Progenitor cell of endocrine pancreas (in vitro differentiated cells): ENCODE results near the gene PRPF40B. TPM values are rescaled to one million over a fixed set of nuclear protein-coding genes. Genes with fewer than 3 reads are reported as not detected.

Experiments
- DNase-seq: peaks from one replicate; pipeline ENCODE4 v3.0.0; 2021; ENCODE audit warnings: low spot score; ENCODE audit not compliant: unreplicated experiment
- H3K27ac Mint-ChIP-seq: 2 replicates; pipeline ENCODE4 v1.8.0; 2021; ENCODE audit warnings: mild to moderate bottlenecking, moderate library complexity, mixed read lengths
- H3K27me3 Mint-ChIP-seq: 2 replicates; pipeline ENCODE4 v1.8.0; 2021; ENCODE audit warnings: mixed read lengths
- H3K36me3 Mint-ChIP-seq: 2 replicates; pipeline ENCODE4 v1.8.0; 2022; ENCODE audit warnings: mixed read lengths; ENCODE audit not compliant: insufficient read depth
- H3K4me1 Mint-ChIP-seq: 2 replicates; pipeline ENCODE4 v1.8.0; 2021; ENCODE audit warnings: low read depth, mixed read lengths
- H3K4me3 Mint-ChIP-seq: 2 replicates; pipeline ENCODE4 v1.8.0; 2021; ENCODE audit warnings: low read depth, mild to moderate bottlenecking, moderate library complexity, mixed read lengths
- H3K9me3 Mint-ChIP-seq: 2 replicates; pipeline ENCODE4 v1.8.0; 2021; ENCODE audit warnings: low read depth, mixed read lengths
- CTCF ChIP-seq: fragments of 200-600 bp; sonication (generic); IDR thresholded peaks from one replicate; pipeline ENCODE4 v1.5.0; 2021; ENCODE audit warnings: antibody characterized with exemption, mild to moderate bottlenecking; ENCODE audit not compliant: unreplicated experiment
- total RNA-seq: library from RNA; stranded (reverse); gene quantifications from 2 replicates; pipeline ENCODE4 v1.2.1, GENCODE V29; 2021

PRPF40B gene
- total RNA-seq, 1 donor from 2014 or later: 63.4 TPM

GRCh38 chr12:49669796-49670195 lies 46.4 kb downstream of the PRPF40B start:
- Mint-ChIP-seq H3K9me3 (no peaks in the 10 kb centered on the region), H3K4me1 (peaks cover 21% of the 10 kb centered on the region), H3K27me3 (no peaks in the 10 kb centered on the region), H3K27ac (no peak overlapping the region), H3K36me3 (no peaks in the 10 kb centered on the region), H3K4me3 (no peak overlapping the region)
- no peak for TF ChIP-seq CTCF
- no peak for DNase-seq

GRCh38 chr12:49671031-49671765 lies 47.8 kb downstream of the PRPF40B start:
- no peak for TF ChIP-seq CTCF
- Mint-ChIP-seq H3K27ac (no peak overlapping the region), H3K4me3 (no peak overlapping the region), H3K9me3 (no peaks in the 10 kb centered on the region), H3K27me3 (no peaks in the 10 kb centered on the region), H3K4me1 (peaks cover 29% of the 10 kb centered on the region), H3K36me3 (no peaks in the 10 kb centered on the region)
- DNase-seq: no peak

- H3K27me3 Mint-ChIP-seq: no peaks in the 10 kb centered on the region
- no peak for TF ChIP-seq CTCF
- H3K4me3 Mint-ChIP-seq: no peak overlapping the region
- peak overlapping the region; percentile 96 for H3K27ac Mint-ChIP-seq
- no peak for DNase-seq
- peaks cover 34% of the 10 kb centered on the region for H3K4me1 Mint-ChIP-seq
- no peaks in the 10 kb centered on the region for H3K36me3 Mint-ChIP-seq
- no peaks in the 10 kb centered on the region for H3K9me3 Mint-ChIP-seq
Measured at GRCh38 chr12:49672301-49673217, 49.2 kb downstream of the PRPF40B start.

GRCh38 chr12:49673446-49674317 lies 50.3 kb downstream of the PRPF40B start:
- Mint-ChIP-seq H3K27ac (peak overlapping the region; percentile 96), H3K4me3 (no peak overlapping the region), H3K9me3 (no peaks in the 10 kb centered on the region), H3K36me3 (no peaks in the 10 kb centered on the region), H3K4me1 (peaks cover 34% of the 10 kb centered on the region), H3K27me3 (no peaks in the 10 kb centered on the region)
- TF ChIP-seq CTCF: peak; percentile 40
- DNase-seq: peak; percentile 59
